ENCODE results near the gene PSMD10. TPM values are rescaled to one million over a fixed set of nuclear protein-coding genes. Genes with fewer than 3 reads are reported as not detected.

PSMD10 gene
- total and polyA plus RNA-seq, 2 of the 8 experiments (the other 6 are each of a cell fraction or from before 2014, with no cell fraction given), result 49.9 to 79.9 TPM

- TF ChIP-seq YY1 (IDR thresholded peaks at IDR 0.05; ENCODE audit: low read depth, low read length) (no peak), EZH2 (IDR thresholded peaks at IDR 0.05; ENCODE audit: low read depth, low read length, severe bottlenecking) (no peak)
Measured at GRCh38 chrX:108059801-108060200, 31.5 kb downstream of the PSMD10 start (continued).

DNA sequence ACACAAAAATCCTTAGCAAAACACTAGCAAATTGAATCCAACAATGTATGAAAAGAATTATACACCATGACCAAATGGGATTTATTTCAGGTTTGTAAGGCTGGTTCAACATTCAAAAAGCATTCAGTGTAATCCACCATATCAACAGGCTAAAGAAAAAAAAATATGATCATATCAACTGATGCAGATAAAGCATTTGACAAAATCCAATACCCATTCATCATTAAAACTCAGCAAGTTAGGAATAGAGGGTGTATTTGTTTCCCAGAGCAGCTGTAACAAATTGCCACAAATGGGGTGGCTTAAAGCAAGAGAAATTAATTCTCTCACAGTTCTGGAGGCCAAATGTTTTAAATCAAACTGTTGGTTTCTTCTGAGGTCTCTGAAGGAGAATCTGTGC is 35.8 kb downstream of the PSMD10 start:
- H3K27me3 ChIP-seq (replicated peaks in 1 of 4; ENCODE audit: control insufficient read depth in 3 of 4, extremely low read depth in 1 of 4, insufficient read depth in 3 of 4, low read length in 3 of 4), result no peaks in the 10 kb centered on the region
- H4K8ac ChIP-seq (ENCODE audit: extremely low read depth, insufficient read depth, low read length), result no peak overlapping the region
- H4K91ac ChIP-seq (replicated peaks; ENCODE audit: insufficient read length, low read length), result no peak overlapping the region
- H3K79me1 ChIP-seq (ENCODE audit: low read depth, low read length), result no peaks in the 10 kb centered on the region
- no peaks in the 10 kb centered on the region for H3K79me2 ChIP-seq (ENCODE audit: control insufficient read depth in 1 of 2, insufficient read depth in 2 of 2, low read length in 2 of 2)
- H3K18ac ChIP-seq (ENCODE audit: extremely low read depth, low read length), result no peak overlapping the region
- ChIA-PET POLR2A (ENCODE audit: partially characterized antibody) (no interaction called here), CTCF (ENCODE audit: partially characterized antibody) (no interaction called here)
- H3K23me2 ChIP-seq (ENCODE audit: low read depth, low read length), result no peaks in the 10 kb centered on the region
- no peak overlapping the region for H2BK15ac ChIP-seq (ENCODE audit: low read length)
- H4K20me1 ChIP-seq (replicated peaks in 1 of 2; ENCODE audit: control insufficient read depth in 1 of 2, insufficient read depth in 2 of 2, low read length in 2 of 2), result no peaks in the 10 kb centered on the region
- no peak overlapping the region for H2BK20ac ChIP-seq (ENCODE audit: low read length)
- no peaks in the 10 kb centered on the region for H3K9me3 ChIP-seq (ENCODE audit: insufficient read depth in 2 of 2, low read depth in 1 of 2, low read length in 1 of 2)
- TF ChIP-seq SAP30 (IDR thresholded peaks at IDR 0.05; ENCODE audit: insufficient read depth, insufficient replicate concordance, low read length) (no peak), TAF1 (IDR thresholded peaks at IDR 0.05; ENCODE audit: low read depth, low read length) (no peak), SIX5 (IDR thresholded peaks at IDR 0.05; ENCODE audit: low read depth, low read length) (no peak), E2F6 (IDR thresholded peaks at IDR 0.05) (no peak)
- H3K9ac ChIP-seq (replicated peaks in 1 of 4; ENCODE audit: extremely low read depth in 1 of 4, low read depth in 3 of 4, low read length in 3 of 4), result no peak overlapping the region
- no peak overlapping the region for H3K4me2 ChIP-seq (ENCODE audit: insufficient read depth in 1 of 2, low read depth in 2 of 2, low read length in 2 of 2)
- no peak overlapping the region for H2BK12ac ChIP-seq (ENCODE audit: low read depth, low read length)
- no peaks in the 10 kb centered on the region for H3K36me3 ChIP-seq (ENCODE audit: control insufficient read depth in 2 of 4, insufficient read depth in 4 of 4, low read length in 3 of 4)
- H2BK120ac ChIP-seq (replicated peaks; ENCODE audit: low read depth, low read length), result no peak overlapping the region
- H3K27ac ChIP-seq (ENCODE audit: low read depth, low read length), result no peak overlapping the region
- H2AFZ ChIP-seq (ENCODE audit: low read length), result no peak overlapping the region
- FAIRE-seq, result peak; percentile 24
- H3K14ac ChIP-seq (ENCODE audit: insufficient read length), result no peak overlapping the region
- no peak for DNase-seq (ENCODE audit: low read depth in 1 of 2, low spot score in 2 of 2)
- H2AK5ac ChIP-seq (ENCODE audit: low read depth, low read length), result no peak overlapping the region
- no peak overlapping the region for H3K4ac ChIP-seq (replicated peaks; ENCODE audit: insufficient read length, low read depth, low read length)
- H3K23ac ChIP-seq (ENCODE audit: insufficient read length), result no peak overlapping the region
- no peak overlapping the region for H4K5ac ChIP-seq (ENCODE audit: insufficient read length, low read depth, low read length)
- no peak overlapping the region for H3K56ac ChIP-seq (replicated peaks; ENCODE audit: insufficient read length, low read depth, low read length)
- H3K4me3 ChIP-seq (ENCODE audit: extremely low read depth in 1 of 4, insufficient read depth in 2 of 4, low read depth in 3 of 4, low read length in 4 of 4), result no peak overlapping the region
- H3K4me1 ChIP-seq (replicated peaks in 1 of 4; ENCODE audit: control insufficient read depth in 3 of 4, insufficient read depth in 4 of 4, low read length in 3 of 4), result no peaks in the 10 kb centered on the region
- H2BK5ac ChIP-seq (ENCODE audit: low read depth, low read length), result no peak overlapping the region
